PC-9 (cell line): ENCODE data around the gene IGFBP4. TPM values are rescaled to one million over a fixed set of nuclear protein-coding genes. Genes with fewer than 3 reads are reported as not detected.

ENCODE experiments used
- BruUV-seq: library from RNA; stranded (reverse); fragments of 400-500 nt; replicated peaks from 2 replicates; lab custom pipeline; 2021; lab: Mats Ljungman, UMichigan
- CTCF ChIA-PET: fragments of 300-600 bp; sonication (Branson Sonifier 250); formaldehyde crosslinking; loops from one replicate; lab custom pipeline; 2022; ENCODE audit warnings: antibody characterized with exemption; lab: Charles Lee
- POLR2A ChIA-PET: fragments of 300-600 bp; sonication (Branson Sonifier 250); formaldehyde crosslinking; loops from one replicate; lab custom pipeline; 2022; ENCODE audit warnings: antibody characterized with exemption; ENCODE audit not compliant: unreplicated experiment; lab: Charles Lee
- DNase-seq, 2 experiments: peaks; one replicate each; pipeline versions ENCODE4 v3.0.0 to v3.0.0-alpha.2; 2015 to 2022; ENCODE audit warnings: mixed read lengths in 1 of 2
- H2AFZ ChIP-seq: fragments of 200-600 bp; sonication (generic); 2 replicates; pipeline ENCODE4 v1.8.1; 2017; ENCODE audit warnings: antibody characterized with exemption
- H3F3A ChIP-seq: fragments of 200-600 bp; sonication (generic); 2 replicates; pipeline ENCODE4 v1.8.1; 2017; ENCODE audit warnings: antibody characterized with exemption, mild to moderate bottlenecking, low read depth; ENCODE audit not compliant: insufficient read depth
- H3K27ac ChIP-seq: fragments of 200-600 bp; sonication (generic); 2 replicates; pipeline ENCODE4 v1.6.1; 2016; ENCODE audit warnings: mixed run types
- H3K27me3 ChIP-seq: fragments of 200-600 bp; sonication (generic); 2 replicates; pipeline ENCODE4 v1.6.1; 2016; ENCODE audit warnings: low read depth, mixed run types; ENCODE audit not compliant: insufficient read depth
- H3K36me3 ChIP-seq: fragments of 200-600 bp; sonication (generic); 2 replicates; pipeline ENCODE4 v1.6.1; 2016; ENCODE audit warnings: low read depth, mixed run types
- H3K4me1 ChIP-seq: fragments of 200-600 bp; sonication (generic); replicated peaks from 2 replicates; pipeline ENCODE4 v1.6.1; 2016; ENCODE audit warnings: mixed run types; ENCODE audit not compliant: insufficient read depth
- H3K4me2 ChIP-seq: fragments of 200-600 bp; sonication (generic); 2 replicates; pipeline ENCODE4 v1.6.1; 2017; ENCODE audit warnings: mixed run types
- H3K4me3 ChIP-seq: fragments of 200-600 bp; sonication (generic); 2 replicates; pipeline ENCODE4 v1.6.1; 2016; ENCODE audit warnings: mixed run types
- H3K79me2 ChIP-seq: fragments of 200-600 bp; sonication (generic); 2 replicates; pipeline ENCODE4 v1.6.1; 2017; ENCODE audit warnings: low read depth, mixed run types
- H3K9me2 ChIP-seq: fragments of 200-600 bp; sonication (generic); 2 replicates; pipeline ENCODE4 v1.8.1; 2017; ENCODE audit warnings: mild to moderate bottlenecking; ENCODE audit not compliant: insufficient read depth
- H3K9me3 ChIP-seq: fragments of 200-600 bp; sonication (generic); 2 replicates; pipeline ENCODE4 v1.8.1; 2016; ENCODE audit warnings: low read depth; ENCODE audit not compliant: insufficient read depth
- H4K20me1 ChIP-seq: fragments of 200-600 bp; sonication (generic); 2 replicates; pipeline ENCODE4 v1.8.1; 2017; ENCODE audit not compliant: insufficient read depth
- CTCF ChIP-seq: fragments of 200-600 bp; sonication (generic); conservative IDR thresholded peaks from 2 replicates; pipeline ENCODE4 v1.6.1; 2017; ENCODE audit warnings: mixed run types, antibody characterized with exemption, mild to moderate bottlenecking, moderate library complexity
- EZH2 ChIP-seq: fragments of 200-600 bp; sonication (generic); IDR thresholded peaks from 2 replicates; pipeline ENCODE4 v1.8.0; 2017; ENCODE audit warnings: antibody characterized with exemption, low read depth
- intact Hi-C: fragments of 100-400 bp; cut with micrococcal nuclease; formaldehyde crosslinking; loops from one replicate; pipeline ENCODE4 v1.10.0; 2022; ENCODE audit not compliant: unreplicated experiment
- total RNA-seq: library from RNA; stranded (reverse); gene quantifications from 2 replicates; pipeline ENCODE4 v1.2.3, GENCODE V29; 2021

IGFBP4 gene
- total RNA-seq, 1 experiment from 2014 or later = 138 TPM

DNA sequence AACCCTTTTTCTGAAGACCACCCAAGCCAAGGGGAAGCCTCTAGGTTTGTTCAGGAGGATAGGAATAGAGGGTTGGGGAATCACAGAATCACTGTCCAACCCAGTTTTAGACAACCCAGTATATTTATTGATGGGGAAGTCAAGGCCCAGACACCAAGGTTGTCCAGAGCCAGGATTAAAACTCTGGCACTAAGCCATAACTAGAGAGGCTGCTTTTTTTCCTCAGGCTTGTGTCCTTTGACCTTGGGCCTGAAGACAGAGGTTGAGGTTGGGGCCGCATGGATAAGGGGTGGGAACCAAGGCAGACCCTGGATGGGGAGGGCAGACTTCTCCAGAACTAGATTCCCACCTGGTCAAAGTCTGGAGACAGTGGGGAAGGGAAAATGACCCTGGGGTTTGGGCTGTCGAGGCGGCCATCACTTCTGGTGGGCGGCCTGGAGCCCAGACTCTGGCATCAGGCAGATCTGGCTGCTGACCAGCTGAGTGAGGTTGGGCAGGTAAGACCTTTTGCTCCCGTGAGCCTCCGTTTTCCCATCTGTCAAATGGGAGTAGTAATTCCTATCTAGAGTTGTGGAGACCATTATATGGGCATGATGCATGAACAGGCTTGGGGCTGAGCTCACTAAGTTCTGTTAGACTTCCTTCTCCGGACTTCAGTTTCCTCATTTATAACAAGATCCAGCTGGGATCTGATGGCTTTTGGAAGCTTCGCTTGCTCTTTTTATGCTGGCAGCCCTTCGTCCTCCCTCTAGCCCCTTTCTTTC lies 17.9 kb downstream of the IGFBP4 start:
- ChIA-PET CTCF (interaction anchor here (0.6 kb wide), 1 partner anchor 46 kb away, joined by 4 read pairs; no protein-coding TSS in a partner anchor), POLR2A (interaction anchor here (0.6 kb wide), 1 partner anchor 29 kb away, joined by 12 read pairs; no protein-coding TSS in a partner anchor)
- no peaks in the 10 kb centered on the region for H3K79me2 ChIP-seq
- no TSS peak for BruUV-seq
- no peaks in the 10 kb centered on the region for H3F3A ChIP-seq
- no peak for DNase-seq
- no peak overlapping the region for H2AFZ ChIP-seq
- no peaks in the 10 kb centered on the region for H3K9me2 ChIP-seq
- no peaks in the 10 kb centered on the region for H4K20me1 ChIP-seq
- H3K27me3 ChIP-seq = no peaks in the 10 kb centered on the region
- H3K4me3 ChIP-seq = no peak overlapping the region
- H3K27ac ChIP-seq = no peak overlapping the region
- H3K36me3 ChIP-seq = no peaks in the 10 kb centered on the region
- H3K4me1 ChIP-seq = no peaks in the 10 kb centered on the region
- intact Hi-C loops = no loop called here
- no peak for TF ChIP-seq CTCF
- TF ChIP-seq EZH2 = no peak
- H3K9me3 ChIP-seq = no peaks in the 10 kb centered on the region
- H3K4me2 ChIP-seq = no peak overlapping the region

GRCh38 chr17:40461732-40462342 lies 18.6 kb downstream of the IGFBP4 start:
- Histone ChIP-seq H3K79me2 (no peaks in the 10 kb centered on the region), H3K9me2 (no peaks in the 10 kb centered on the region), H3K4me1 (no peaks in the 10 kb centered on the region), H2AFZ (no peak overlapping the region), H3F3A (no peaks in the 10 kb centered on the region), H3K4me3 (no peak overlapping the region), H3K9me3 (no peaks in the 10 kb centered on the region), H3K27ac (no peak overlapping the region), H4K20me1 (no peaks in the 10 kb centered on the region), H3K4me2 (no peak overlapping the region), H3K36me3 (no peaks in the 10 kb centered on the region), H3K27me3 (no peaks in the 10 kb centered on the region)
- ChIA-PET CTCF (no interaction called here), POLR2A (interaction anchor here (0.6 kb wide), 1 partner anchor 28 kb away, joined by 12 read pairs; no protein-coding TSS in a partner anchor)
- intact Hi-C loops = no loop called here
- no peak for TF ChIP-seq CTCF
- no peak for TF ChIP-seq EZH2
- BruUV-seq = no TSS peak
- DNase-seq = no peak

DNA sequence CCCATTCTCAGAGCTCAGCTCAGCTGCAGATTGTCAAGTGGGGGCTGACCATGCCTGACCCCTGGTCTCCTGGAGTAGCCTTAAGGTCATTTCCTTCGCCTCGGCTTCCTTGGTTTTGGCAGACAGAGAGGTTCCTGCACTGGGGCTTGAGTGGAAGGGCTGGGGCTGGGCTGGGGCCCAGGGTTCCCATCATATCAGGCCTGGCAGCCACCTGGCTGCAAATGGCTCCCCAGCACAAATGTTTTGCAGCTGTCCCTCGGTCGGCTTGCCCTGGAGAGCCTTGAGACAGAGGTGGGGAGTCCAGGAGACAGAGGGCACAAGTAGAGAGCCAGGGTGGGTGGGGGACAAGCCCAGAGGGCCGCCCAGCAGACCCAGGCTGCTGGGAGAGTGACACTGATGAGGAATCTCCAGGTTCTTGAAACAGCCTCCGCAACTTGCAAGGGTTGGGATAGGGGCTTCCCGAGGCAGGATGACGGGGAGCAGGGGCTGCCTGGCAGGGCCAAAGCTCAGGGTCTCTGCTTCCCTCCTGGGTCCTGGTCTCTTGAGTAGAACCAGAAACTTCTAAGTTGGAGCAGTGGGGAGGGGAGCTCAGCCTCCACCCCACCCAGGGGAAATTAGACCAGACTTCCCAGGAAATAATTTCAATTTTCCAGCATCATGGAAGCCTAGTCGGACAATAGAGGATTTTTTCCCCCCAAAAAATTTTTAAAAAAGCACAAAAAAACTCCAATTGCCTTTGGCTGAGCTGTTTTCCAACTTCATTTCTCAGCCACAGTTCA lies 19.3 kb downstream of the IGFBP4 start:
- Histone ChIP-seq H3K27me3 (no peaks in the 10 kb centered on the region), H3K4me3 (no peak overlapping the region), H3K4me2 (no peak overlapping the region), H3K79me2 (no peaks in the 10 kb centered on the region), H2AFZ (no peak overlapping the region), H3F3A (no peaks in the 10 kb centered on the region), H3K9me3 (no peaks in the 10 kb centered on the region), H3K4me1 (no peaks in the 10 kb centered on the region), H4K20me1 (no peaks in the 10 kb centered on the region), H3K27ac (no peak overlapping the region), H3K36me3 (no peaks in the 10 kb centered on the region), H3K9me2 (no peaks in the 10 kb centered on the region)
- no peak for TF ChIP-seq EZH2
- no peak for TF ChIP-seq CTCF
- BruUV-seq = no TSS peak
- CTCF ChIA-PET = no interaction called here
- intact Hi-C loops = no loop called here
- DNase-seq = no peak
- POLR2A ChIA-PET = no interaction called here
